OCI-LY7 (cell line): Measurements from ENCODE around the gene SNCAIP.

Source experiments
- CTCF ChIP-seq: fragments of 200-600 bp; sonication (generic); conservative IDR thresholded peaks from 2 replicates; pipeline ENCODE4 v1.5.1; 2014; ENCODE audit warnings: mild to moderate bottlenecking, antibody characterized with exemption, low read length, moderate library complexity, mixed read lengths
- EZH2phosphoT487 ChIP-seq: fragments of 200-600 bp; sonication (generic); IDR thresholded peaks from 2 replicates; pipeline ENCODE4 v1.6.1; 2018; ENCODE audit warnings: low read depth, borderline replicate concordance, mild to moderate bottlenecking, mixed run types, antibody characterized with exemption, low read length, moderate library complexity, mixed read lengths

DNA sequence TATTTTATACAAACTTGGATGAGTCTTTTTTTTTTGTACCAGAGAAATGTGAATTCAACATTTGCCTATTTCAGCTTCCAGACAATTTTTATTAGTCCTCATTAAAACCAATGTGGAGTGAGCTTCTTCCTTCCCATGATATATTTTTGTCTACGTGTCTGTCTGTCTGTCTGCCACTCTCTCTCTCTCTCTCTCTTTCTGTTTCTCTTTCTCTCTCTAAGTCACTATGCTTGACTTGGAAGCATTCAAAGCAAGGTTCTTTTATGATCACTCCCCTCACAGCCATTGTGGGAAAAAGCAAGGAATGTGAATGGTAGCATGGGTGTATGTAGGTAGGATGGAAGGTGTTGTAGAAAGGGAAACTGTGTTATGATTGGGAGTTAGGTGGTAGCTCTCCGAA is 80.2 kb downstream of the SNCAIP start:
- TF ChIP-seq CTCF (no peak), EZH2phosphoT487 (no peak)
